Erythroblast (primary cell): ENCODE measurements around the gene TP53TG3E.
"Not testable (repeated sequence)": the region's sequence is repeated elsewhere in the genome, so short reads cannot be mapped to it uniquely, and the experiment has no call there.

Source experiments
- DNase-seq, 2 experiments: peaks; one replicate each; lab custom pipeline; 2025; lab: John Stamatoyannopoulos, UW

Gene TP53TG3E, protein sequence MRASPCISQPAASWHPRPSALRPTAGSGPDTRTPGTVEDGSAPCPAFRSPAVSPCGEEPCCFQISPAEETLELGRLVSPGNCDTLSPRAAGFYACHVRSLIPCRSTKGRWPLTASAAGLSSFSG

DNA sequence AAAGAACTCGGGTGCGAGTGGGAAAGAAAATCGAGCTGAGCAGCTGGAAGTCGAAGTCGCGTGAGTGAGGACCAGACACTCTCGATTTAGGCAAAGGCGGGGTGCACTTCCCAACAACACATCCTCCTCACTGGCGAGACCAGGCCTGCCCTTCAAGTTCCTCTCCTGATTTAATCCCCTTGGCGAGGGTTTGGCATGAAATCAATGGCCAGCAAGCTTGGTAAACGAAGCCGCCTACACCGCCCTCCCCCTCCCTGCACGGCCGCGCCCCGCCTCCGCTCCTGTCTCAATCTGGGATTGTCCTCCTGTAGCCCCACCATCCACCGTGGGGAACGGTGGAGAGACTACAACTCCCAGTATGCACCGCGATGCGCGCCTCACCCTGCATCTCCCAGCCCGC, at the start of gene TP53TG3E:
Gene TP53TG3E, plus strand, starts transcription at position 301 of the 400 bp plus-strand sequence. Its CDS starts 68 bp downstream, at position 369.
- not testable (repeated sequence) for DNase-seq

DNA sequence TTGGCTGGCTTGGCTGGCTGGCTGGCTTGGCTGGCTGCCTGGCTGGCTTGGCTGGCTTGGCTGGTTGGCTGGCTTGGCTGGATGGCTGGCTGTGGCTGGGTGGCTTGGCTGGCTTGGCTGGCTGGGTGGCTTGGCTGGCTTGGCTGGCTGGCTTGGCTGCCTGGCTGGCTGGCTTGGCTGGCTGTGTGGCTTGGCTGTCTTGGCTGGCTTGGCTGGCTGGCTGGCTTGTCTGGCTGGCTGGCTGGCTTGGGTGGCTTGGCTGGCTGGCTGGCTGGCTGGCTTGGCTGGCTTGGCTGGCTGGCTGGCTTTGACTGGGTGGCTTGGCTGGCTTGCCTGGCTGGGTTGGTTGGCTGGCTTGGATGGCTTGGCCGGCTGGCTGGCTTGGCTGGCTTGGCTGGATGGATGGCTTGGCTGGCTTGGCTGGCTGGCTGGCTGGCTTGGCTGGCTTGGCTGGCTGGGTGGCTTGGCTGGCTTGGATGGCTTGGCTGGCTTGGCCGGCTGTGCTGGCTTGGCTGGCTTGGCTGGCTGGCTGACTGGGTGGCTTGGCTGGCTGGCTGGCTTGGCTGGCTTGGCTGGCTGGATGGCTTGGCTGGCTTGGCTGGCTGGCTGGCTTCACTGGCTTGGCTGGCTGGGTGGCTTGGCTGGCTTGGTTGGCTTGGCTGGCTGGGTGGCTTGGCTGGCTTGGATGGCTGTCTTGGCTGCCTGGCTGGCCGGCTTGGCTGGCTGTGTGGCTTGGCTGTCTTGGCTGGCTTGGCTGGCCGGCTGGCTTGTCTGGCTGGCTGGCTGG, 32.3 kb downstream of the TP53TG3E start:
- DNase-seq = not testable (repeated sequence)

DNA sequence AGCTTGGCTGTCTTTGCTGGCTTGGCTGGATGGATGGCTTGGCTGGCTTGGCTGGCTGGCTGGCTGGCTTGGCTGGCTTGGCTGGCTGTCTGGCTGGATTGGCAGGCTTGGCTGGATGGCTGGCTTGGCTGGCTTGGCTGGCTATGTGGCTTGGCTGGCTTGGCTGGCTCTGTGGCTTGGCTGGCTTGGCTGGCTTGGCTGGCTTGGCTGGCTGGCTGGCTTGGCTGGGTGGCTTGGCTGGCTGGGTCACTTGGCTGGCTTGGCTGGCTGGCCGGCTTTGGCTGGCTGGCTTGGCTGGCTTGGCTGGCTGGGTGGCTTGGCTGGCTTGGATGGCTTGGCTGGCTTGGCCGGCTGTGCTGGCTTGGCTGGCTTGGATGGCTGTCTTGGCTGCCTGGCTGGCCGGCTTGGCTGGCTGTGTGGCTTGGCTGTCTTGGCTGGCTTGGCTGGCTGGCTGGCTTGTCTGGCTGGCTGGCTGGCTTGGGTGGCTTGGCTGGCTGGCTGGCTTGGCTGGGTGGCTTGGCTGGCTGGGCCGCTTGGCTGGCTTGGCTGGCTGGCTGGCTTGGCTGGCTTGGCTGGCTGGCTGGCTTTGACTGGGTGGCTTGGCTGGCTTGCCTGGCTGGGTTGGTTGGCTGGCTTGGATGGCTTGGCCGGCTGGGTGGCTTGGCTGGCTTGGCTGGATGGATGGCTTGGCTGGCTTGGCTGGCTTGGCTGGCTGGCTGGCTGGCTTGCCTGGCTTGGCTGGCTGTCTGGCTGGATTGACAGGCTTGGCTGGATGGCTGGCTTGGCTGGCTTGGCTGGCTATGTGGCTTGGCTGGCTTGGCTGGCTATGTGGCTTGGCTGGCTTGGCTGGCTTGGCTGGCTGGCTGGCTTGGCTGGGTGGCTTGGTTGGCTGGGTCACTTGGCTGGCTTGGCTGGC, 33.8 kb downstream of the TP53TG3E start:
- not testable (repeated sequence) for DNase-seq

DNA sequence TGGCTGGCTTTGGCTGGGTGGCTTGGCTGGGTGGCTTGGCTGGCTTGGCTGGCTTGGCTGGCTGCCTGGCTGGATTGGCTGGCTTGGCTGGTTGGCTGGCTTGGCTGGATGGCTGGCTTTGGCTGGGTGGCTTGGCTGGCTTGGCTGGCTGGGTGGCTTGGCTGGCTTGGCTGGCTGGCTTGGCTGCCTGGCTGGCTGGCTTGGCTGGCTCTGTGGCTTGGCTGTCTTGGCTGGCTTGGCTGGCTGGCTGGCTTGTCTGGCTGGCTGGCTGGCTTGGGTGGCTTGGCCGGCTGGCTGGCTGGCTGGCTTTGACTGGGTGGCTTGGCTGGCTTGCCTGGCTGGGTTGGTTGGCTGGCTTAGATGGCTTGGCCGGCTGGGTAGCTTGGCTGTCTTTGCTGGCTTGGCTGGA, 34.4 kb downstream of the TP53TG3E start:
- DNase-seq = not testable (repeated sequence)

DNA sequence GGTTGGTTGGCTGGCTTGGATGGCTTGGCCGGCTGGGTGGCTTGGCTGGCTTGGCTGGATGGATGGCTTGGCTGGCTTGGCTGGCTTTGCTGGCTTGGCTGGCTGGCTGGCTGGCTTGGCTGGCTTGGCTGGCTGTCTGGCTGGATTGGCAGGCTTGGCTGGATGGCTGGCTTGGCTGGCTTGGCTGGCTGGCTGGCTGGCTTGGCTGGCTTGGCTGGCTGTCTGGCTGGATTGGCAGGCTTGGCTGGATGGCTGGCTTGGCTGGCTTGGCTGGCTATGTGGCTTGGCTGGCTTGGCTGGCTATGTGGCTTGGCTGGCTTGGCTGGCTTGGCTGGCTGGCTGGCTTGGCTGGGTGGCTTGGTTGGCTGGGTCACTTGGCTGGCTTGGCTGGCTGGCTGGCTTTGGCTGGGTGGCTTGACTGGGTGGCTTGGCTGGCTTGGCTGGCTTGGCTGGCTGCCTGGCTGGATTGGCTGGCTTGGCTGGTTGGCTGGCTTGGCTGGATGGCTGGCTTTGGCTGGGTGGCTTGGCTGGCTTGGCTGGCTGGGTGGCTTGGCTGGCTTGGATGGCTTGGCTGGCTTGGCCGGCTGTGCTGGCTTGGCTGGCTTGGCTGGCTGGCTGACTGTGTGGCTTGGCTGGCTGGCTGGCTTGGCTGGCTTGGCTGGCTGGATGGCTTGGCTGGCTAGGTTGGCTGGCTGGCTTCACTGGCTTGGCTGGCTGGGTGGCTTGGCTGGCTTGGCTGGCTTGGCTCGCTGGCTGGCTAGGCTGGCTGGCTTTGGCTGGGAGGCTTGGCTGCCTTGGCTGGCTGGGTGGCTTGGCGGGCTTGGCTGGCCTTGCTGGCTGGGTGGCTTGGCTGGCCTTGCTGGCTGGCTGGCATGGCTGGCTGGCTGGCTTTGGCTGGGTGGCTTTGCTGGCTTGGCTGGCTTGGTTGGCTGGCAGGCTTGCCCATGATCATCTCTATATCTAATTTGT, 35.3 kb downstream of the TP53TG3E start:
- not testable (repeated sequence) for DNase-seq
